ENCODE data around the gene ACP5. TPM values are rescaled to one million over a fixed set of nuclear protein-coding genes. Genes with fewer than 3 reads are reported as not detected.

The ACP5 gene
- total and polyA plus RNA-seq, 12 donors, result 1.4 to 152 (median 10.3) TPM

DNA sequence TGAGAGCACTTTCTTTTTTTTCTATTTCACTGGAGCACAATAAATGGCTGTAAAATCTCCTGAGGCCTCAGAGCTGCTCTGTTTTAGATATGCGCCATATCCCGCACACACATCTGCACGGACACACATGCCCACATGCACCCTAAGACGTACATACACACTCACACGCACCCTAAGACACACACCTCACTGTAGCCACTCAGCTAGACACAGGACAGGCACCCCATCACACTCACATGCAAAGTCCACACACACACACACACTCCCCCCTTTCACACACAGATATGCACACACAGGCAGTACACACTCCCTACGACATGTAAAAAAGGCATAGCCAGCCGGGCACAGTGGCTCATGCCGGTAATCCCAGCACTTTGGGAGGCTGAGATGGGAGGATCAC, 27.2 kb downstream of the ACP5 start:
- Histone ChIP-seq H3K9me3 (replicated peaks in 1 of 3) (no peaks in the 10 kb centered on the region), H3K27me3 (no peaks in the 10 kb centered on the region), H3K36me3 (replicated peaks in 1 of 2) (peaks cover 0 to 20% of the 10 kb centered on the region in 2 donors), H3K4me3 (no peak overlapping the region), H3K4me1 (replicated peaks in 1 of 2) (no peaks in the 10 kb centered on the region), H3K27ac (no peak overlapping the region)
- intact Hi-C loops (cut with DNase I), result no loop called here
- DNase-seq, result no peak
- no peak for TF ChIP-seq CTCF (IDR thresholded peaks at IDR 0.05)
- TF ChIP-seq POLR2A (IDR thresholded peaks at IDR 0.05), result no peak
- WGBS, 4 donors, result 87 to 94% (median 91%) methylated on average over 8 of the region's 8 CpGs

DNA sequence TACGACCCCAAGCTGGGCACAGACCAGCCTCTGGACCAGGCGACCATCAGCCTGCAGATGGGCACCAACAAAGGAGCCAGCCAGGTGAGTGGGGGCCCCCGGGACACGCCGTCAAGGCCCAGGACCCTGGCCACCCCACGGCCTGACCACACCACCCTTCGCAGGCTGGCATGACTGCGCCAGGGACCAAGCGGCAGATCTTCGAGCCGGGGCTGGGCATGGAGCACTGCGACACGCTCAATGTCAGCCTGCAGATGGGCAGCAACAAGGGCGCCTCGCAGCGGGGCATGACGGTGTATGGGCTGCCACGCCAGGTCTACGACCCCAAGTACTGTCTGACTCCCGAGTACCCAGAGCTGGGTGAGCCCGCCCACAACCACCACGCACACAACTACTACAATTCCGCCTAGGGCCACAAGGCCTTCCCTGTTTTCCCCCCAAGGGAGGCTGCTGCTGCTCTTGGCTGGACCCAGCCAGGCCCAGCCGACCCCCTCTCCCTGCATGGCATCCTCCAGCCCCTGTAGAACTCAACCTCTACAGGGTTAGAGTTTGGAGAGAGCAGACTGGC, 28.0 kb downstream of the ACP5 start:
- no peaks in the 10 kb centered on the region for H3K4me1 ChIP-seq (replicated peaks in 1 of 2)
- 84 to 92% (median 88%) methylated on average over 9 to 24 of the region's 24 CpGs for WGBS, 4 donors

GRCh38 chr19:11547929-11548700, 29.3 kb downstream of the ACP5 start:
- intact Hi-C loops (cut with DNase I), result no loop called here
- H3K4me3 ChIP-seq, result no peak overlapping the region
- no peak for DNase-seq
- no peaks in the 10 kb centered on the region for H3K27me3 ChIP-seq
- no peak overlapping the region for H3K27ac ChIP-seq
- 74 to 84% (median 79%) methylated on average over 10 to 14 of the region's 14 CpGs for WGBS, 4 donors
- H3K36me3 ChIP-seq (replicated peaks in 1 of 2), result peaks cover 0 to 9% of the 10 kb centered on the region in 2 donors
- TF ChIP-seq POLR2A (IDR thresholded peaks at IDR 0.05) (no peak), CTCF (IDR thresholded peaks at IDR 0.05) (no peak)
- H3K9me3 ChIP-seq (replicated peaks in 1 of 3), result no peaks in the 10 kb centered on the region
- H3K4me1 ChIP-seq (replicated peaks in 1 of 2), result no peaks in the 10 kb centered on the region

More for the DNA sequence above, 28.0 kb downstream of the ACP5 start:
- Histone ChIP-seq H3K36me3 (replicated peaks in 1 of 2) (peaks cover 0 to 20% of the 10 kb centered on the region in 2 donors), H3K27ac (no peak overlapping the region), H3K27me3 (no peaks in the 10 kb centered on the region), H3K4me3 (no peak overlapping the region), H3K9me3 (replicated peaks in 1 of 3) (no peaks in the 10 kb centered on the region)
- TF ChIP-seq CTCF (IDR thresholded peaks at IDR 0.05), result no peak
- no peak for TF ChIP-seq POLR2A (IDR thresholded peaks at IDR 0.05)
- no peak for DNase-seq
- intact Hi-C loops (cut with DNase I), result no loop called here

GRCh38 chr19:11541238-11541637, 36.2 kb downstream of the ACP5 start:
- intact Hi-C loops (cut with DNase I), result no loop called here
- Histone ChIP-seq H3K4me1 (replicated peaks in 1 of 2) (no peaks in the 10 kb centered on the region), H3K4me3 (no peak overlapping the region), H3K9me3 (replicated peaks in 1 of 3) (no peaks in the 10 kb centered on the region), H3K27me3 (peaks cover 4% of the 10 kb centered on the region), H3K27ac (no peak overlapping the region), H3K36me3 (replicated peaks in 1 of 2) (no peaks in the 10 kb centered on the region)
- 52 to 84% (median 69%) methylated on average over 3 of the region's 3 CpGs for WGBS, 4 donors
- DNase-seq, result no peak
- TF ChIP-seq POLR2A (IDR thresholded peaks at IDR 0.05) (no peak), CTCF (IDR thresholded peaks at IDR 0.05) (no peak)

All from adrenal gland (tissue), 12 donors.